GM19397 (cell line): Measurements from ENCODE around the gene RNU4-1.

ENCODE experiments used
- ATAC-seq: cut with Tn5 transposase; IDR thresholded peaks from one replicate; pipeline ENCODE4 v1.9.1; 2021; ENCODE audit warnings: mild to moderate bottlenecking, moderate library complexity; ENCODE audit not compliant: unreplicated experiment

Gene RNU4-1

GRCh38 chr12:120290609-120291305 is 2.3 kb downstream of the RNU4-1 start:
- no peak for ATAC-seq

DNA sequence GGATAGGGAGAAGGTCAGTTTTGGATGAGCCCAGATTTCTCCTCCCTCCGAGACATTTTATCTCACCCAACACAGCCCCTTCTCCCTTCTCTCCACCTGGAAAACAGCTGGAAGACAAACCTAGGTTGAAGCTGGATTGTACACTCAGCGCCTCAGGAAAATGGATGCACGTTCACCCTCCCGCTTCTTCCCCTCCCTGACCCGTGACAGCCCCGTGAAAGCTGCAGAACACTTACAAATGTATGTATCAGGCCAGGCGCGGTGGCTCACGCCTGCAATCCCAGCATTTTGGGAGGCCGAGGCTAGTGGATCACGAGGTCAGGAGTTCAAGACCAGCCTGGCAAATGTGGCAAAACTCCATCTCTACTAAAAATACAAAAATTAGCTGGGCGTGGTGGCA is 5.5 kb downstream of the RNU4-1 start:
- no peak for ATAC-seq

DNA sequence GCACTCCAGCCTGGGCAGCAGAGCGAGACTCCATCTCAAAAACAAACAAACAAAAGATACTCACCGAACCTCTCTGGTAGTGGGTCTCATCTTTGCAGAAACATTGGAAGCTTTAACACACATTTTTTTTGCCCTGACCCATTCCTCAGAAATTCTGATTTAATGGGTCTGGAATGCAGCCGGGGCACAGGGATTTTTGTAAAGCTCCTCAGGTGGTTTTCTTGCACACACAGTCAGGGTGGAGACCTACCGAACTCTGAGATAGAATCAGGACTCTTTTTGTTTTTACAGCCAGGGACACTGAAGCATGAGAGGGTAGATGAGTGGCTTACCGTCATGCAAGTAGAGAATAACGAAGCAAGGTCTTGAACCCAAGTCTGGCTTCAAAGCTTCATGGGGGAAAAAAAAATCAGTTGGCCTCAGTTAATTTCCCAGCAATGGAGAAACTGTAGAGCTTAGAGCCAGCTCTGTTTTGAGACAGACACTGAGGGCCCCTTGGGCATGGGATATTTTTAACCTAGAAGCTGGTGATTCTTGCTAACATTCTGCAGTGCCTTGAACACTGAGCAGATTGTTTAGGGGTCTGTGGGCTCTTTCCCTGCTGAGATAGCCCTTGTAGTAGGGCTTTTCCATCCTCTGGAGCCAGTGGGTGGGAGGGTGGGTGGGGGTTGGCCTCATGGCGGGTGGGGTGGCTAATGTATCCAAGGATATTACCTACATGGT is 6.1 kb downstream of the RNU4-1 start:
- ATAC-seq = no peak

- no peak for ATAC-seq
Measured at GRCh38 chr12:120284381-120284780, 8.7 kb downstream of the RNU4-1 start.

GRCh38 chr12:120283318-120283717 is 9.7 kb downstream of the RNU4-1 start:
- ATAC-seq = no peak

DNA sequence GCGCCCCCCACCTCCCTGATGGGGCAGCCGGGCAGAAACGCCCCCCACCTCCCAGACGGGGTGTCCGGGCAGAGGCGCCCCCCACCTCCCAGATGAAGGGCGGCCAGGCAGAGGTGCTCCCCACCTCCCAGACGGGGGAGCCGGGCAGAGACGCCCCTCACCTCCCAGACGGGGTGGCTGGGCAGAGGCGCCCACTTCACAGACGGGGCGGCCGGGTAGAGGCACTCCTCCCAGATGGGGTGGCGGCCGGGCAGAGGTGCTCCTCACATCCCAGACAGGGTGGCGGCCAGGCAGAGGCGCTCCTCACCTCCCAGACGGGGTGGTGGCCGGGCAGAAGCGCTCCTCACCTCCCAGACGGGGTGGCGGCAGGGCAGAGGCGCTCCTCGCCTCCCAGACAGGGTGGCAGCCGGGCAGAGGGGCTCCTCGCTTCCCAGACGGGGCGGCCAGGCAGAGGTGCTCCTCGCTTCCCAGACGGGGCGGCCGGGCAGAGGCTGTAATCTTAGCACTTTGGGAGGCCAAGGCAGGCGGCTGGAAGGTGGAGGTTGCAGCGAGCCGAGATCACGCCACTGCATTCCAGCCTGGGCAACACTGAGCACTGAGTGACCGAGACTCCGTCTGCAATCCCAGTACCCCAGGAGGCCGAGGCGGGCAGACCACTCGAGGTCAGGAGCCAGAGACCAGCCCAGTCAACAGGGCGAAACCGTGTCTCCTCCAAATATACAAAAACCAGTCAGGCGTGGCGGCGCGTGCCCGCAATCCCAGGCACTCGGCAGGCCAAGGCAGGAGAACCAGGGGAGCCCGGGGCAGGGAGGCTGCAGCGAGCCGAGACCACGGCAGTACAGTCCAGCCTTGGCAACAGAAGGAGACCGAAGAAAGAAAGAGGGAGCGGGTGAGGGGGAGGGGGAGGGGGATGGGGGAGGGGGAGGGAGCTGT is 14.6 kb downstream of the RNU4-1 start:
- no peak for ATAC-seq

DNA sequence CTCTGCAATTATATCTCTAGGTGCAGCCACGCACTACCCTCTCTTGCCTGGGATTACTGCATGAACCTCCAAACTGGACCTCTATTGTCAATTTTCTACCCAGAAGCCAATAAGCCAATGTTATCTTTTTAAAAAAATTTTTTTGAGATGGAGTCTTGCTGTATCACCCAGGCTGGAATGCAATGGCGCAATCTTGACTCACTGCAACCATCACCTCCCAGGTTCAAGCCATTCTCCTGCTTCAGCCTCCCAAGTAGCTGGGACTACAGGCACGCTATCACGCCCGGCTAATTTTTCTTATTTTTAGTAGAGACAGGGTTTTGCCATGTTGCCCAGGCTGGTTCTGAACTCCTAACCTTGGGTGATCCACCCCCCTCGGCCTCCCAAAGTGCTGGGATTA is 16.3 kb downstream of the RNU4-1 start:
- ATAC-seq = no peak

- ATAC-seq = no peak
Measured at GRCh38 chr12:120267736-120268135, 25.3 kb downstream of the RNU4-1 start.

DNA sequence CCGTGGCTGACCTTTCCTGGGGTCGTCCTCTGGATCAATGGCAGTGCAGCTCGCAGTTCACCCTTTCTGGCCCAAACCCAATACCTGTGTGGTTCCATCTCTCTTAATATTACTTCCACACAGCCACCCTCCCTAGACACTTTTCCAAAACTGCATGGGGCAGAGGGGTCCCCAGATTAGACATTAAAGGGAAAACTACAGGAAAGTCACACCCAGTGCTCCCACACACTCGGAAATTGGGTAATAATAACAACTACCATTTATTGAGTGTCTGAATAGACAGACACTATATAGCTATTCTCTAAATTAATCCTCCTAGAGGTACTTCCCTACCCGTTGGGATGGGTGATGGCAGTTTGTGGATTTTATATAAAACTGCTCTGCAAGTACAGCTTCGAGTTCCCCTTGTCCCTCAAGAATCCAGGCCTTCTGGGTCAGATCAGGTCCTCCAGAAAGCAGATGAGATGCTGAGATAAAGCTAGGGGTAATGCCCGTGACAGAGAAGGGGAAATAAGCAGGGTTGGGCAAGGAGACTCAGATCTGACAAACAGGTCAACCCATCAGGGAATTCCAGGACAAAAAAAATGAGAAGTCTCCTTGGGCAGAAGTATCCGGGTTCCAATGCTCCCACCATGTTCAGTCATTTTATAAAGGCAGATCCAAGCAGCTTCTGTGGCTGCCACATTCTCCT is 26.7 kb downstream of the RNU4-1 start:
- ATAC-seq = no peak

DNA sequence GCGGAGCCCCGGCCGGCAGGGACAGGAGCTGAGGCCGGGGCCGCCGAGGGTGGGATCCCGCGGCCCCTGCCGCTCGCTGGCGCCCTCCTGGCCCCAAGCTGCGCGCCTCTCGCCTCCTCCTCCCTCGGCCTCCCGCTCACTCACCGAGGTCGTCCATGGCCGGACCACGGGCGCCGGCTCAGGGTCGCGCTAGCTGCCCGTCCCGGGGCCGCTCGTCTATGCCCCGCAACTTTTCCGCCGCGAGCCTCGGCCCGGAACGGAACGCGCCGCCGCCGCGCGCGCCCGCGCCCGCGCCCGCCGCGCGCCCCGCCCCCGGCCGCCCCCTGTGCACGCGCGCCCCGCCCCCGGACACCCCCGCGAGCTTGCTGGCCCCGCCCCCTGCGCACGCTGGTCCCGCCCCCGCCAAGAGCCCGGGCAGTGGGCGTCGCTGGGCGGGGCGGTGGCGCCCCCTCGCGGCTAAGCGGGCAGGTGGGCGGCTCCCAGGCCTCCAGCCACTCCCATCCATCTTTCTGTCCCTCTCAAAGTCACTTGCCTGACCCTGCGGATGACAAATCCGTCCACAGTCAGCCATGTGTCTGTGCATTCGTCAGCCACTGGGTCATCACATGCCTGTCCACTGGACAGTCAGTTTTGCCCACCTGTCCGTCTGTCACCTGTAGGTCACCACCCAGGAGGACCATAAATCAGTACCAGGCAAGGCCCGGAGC is 27.4 kb downstream of the RNU4-1 start, which contains the start of gene PXN:
TSS of gene PXN (minus strand) at position 258 of the 707 bp plus-strand sequence. CDS start at position 157, 101 bp downstream.
- peak; percentile 72 for ATAC-seq

- ATAC-seq = no peak
Measured at GRCh38 chr12:120264904-120265472, 28.0 kb downstream of the RNU4-1 start.

- no peak for ATAC-seq
Measured at GRCh38 chr12:120264086-120264903, 28.7 kb downstream of the RNU4-1 start.

- ATAC-seq = no peak
Measured at GRCh38 chr12:120263748-120264085, 29.3 kb downstream of the RNU4-1 start.

DNA sequence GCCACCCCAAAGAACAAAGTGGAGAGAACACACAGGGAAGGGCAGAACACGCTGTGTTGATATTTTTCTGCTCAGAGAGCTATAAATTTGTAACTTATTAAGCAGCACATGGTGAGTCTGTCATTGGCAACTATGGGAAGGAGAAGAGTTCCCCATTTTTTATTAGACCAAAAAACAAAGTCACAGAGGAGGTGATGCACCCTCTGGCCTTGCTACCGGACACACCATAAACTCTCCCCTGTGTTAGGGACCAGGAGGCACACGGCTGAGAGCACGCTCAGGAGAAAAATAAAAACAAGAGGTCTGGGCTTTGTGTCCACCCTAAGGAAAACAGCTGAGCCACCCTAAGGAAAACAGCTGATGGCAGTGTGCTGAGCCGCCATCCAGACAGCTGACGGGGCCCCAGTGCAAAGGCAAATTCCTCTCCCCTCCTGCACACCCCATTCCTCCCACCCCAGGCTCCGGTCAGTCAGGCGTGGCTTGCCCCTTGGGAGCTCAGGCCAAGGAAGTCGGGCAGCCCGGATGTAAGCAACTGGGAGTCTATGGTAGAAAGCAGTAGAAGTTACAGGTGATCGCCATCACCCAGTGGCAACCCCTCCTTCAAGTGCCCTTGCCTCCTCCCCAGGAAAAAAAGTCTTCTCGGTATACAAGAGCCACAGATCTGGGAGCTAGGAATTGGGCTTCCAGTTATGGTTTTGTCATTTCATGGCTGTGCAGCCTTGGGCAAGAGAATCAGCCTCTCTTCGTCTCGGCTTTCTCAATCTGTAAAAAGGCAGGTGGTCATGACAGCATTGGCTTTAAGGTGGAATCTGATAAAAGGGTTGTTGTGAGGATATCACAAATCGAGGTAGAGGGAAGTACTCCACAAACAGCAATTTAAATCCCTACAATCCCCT is 29.9 kb downstream of the RNU4-1 start:
- ATAC-seq = no peak

- no peak for ATAC-seq
Measured at GRCh38 chr12:120261951-120262851, 30.8 kb downstream of the RNU4-1 start.

GRCh38 chr12:120260607-120261006 is 32.4 kb downstream of the RNU4-1 start:
- ATAC-seq = no peak
